Superior temporal gyrus (tissue), 1 donor: ENCODE data around the gene OXSM.

Experiments used
- DNase-seq: peaks from one replicate; pipeline ENCODE4 v3.0.0-alpha.2; 2016; ENCODE audit errors: extremely low spot score

Gene OXSM

DNA sequence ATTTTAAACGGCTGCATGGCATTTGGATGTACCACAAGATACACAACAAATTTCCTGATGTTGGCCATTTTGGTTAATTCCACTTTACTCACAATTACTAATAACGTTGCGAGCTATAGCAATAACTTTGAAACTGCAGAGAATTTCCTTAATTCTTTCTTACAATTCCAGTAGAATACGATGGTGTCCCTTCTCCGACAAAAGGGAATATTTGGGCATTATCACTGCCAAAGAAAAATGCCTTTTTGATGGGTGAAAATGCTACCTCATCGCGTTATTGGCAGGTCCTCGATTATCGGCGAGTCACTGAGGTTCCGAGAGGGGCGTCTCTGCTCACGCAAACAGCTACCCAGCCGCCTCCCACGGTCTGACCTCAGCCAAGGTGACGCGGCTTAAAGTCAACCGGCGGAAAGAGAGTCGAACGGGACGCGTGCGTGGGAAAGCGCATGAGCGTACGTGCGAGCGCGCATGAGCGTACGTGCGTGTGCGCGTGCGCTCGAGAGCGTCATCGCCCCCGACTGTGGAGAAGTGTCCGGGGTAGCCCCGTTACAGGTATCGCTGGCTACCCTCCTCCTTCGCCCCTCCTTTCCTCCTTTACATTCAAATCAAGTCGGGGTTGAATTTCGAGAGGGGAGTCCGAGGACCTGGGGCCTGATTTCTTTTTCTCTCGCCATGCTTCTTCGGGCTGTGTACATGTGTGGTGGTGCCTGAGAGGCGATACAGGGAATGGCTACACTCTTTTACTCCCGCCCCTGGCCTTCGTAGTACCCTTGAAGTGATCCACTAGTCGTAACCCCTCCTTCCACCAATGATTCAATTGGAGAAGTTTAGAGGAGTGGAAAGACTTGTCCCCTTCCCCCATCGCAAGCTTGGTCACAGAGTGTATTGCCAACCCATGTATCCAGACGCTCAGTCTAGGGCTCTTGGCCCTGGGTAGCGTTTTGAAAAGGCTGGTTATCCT lies at the start of gene OXSM:
TSS of gene OXSM (plus strand) at position 495 of the 961 bp plus-strand sequence. CDS start 931 bp downstream, outside the sequence.
- DNase-seq: peak; percentile 94

DNA sequence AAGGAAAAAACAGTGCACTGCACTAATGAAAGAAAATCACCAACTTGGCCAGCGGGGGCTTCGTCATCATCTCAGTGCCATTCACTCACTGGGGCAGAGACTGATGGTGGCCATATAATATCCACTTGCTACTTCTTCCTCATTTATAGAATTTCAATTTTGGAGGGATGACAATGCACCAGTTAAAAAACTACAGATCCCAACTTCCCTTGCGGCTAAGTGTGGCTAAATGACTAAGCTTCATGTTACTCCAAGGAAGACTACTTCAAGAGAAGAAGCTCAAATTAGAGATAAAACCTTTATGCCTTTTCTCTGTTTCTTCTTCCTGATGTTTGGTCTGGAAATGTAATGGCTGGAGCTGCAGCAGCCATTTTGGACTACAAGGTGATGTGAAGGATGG lies 45.4 kb upstream of the OXSM start:
- no peak for DNase-seq

DNA sequence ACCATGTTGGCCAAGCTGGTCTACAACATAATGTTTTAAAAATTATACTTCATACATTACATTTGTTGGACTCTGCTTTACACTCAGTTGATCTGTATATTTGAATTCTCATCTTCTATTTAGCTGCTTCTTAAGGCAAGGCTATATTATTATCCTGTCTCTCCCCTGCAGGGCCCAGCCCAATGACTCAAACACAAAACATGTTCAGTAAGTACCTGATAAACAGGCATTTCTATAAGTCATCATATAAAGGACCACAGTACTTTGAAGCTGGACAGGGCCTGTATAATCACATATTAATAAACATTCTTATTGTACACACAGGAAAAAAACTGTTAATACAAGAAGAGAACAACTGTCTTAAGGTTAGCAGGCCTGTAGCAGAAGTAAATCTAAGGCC lies 42.9 kb upstream of the OXSM start:
- DNase-seq: no peak

DNA sequence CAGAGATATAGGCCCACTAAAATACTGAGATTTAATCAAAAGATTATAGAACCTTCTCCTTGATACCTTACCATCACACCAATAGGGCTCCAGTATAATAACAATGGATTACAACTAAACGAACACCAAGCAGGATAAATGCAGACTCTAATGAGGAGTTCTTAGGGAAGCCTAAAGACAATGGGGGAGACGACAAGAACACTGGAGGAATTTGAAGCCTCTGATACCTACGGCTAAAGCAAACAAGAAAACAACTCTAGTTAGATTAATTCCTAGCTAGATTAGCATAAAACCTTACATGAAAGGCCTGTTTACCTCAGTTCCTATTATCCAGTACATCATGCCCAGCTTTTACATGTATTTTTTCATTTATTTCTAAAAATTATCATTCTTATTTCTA lies 41.7 kb upstream of the OXSM start:
- DNase-seq: no peak

GRCh38 chr3:25749031-25749581 lies 40.8 kb upstream of the OXSM start:
- no peak for DNase-seq

DNA sequence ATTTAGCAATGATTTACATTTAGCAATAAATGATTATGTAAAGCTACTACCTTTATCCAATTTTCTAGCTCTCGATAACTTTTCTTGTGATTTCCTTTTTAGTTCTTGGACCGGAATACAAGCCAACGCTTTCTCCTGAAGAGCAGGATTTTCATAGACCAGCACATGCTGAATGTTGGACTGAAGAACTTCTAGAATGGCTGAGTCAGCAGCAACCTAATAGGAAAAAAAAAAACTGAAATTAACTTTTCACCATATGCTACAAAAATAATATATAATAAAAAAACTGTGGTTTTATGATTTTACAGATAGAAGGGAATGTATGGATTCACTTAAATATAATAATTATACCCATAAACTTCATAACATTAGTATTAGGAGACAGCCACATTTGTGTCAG lies 38.8 kb upstream of the OXSM start:
- no peak for DNase-seq

GRCh38 chr3:25751725-25752124 lies 38.2 kb upstream of the OXSM start:
- DNase-seq: no peak

- no peak for DNase-seq
Measured at GRCh38 chr3:25768851-25769250, 21.0 kb upstream of the OXSM start.

- no peak for DNase-seq
Measured at GRCh38 chr3:25775936-25776335, 14.0 kb upstream of the OXSM start.

DNA sequence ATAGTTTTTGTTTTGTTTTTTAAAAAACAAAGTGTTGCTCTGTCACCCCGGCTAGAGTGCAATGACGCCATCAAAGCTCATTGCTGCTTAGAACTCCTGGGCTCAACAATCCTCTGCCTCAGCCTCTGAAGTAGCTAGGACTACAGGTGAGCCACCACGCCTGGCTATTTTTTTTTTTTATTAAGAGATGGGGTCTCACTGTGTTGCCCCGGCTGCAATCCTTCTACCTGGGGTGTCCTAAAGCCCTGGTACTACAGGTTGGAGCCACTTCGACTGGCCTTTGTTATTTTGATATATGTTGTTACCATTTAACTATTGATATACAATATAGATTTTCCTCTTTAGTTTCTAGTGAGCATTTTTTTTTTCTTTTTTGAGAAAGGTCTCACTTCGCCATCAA lies 9.3 kb upstream of the OXSM start:
- DNase-seq: no peak

DNA sequence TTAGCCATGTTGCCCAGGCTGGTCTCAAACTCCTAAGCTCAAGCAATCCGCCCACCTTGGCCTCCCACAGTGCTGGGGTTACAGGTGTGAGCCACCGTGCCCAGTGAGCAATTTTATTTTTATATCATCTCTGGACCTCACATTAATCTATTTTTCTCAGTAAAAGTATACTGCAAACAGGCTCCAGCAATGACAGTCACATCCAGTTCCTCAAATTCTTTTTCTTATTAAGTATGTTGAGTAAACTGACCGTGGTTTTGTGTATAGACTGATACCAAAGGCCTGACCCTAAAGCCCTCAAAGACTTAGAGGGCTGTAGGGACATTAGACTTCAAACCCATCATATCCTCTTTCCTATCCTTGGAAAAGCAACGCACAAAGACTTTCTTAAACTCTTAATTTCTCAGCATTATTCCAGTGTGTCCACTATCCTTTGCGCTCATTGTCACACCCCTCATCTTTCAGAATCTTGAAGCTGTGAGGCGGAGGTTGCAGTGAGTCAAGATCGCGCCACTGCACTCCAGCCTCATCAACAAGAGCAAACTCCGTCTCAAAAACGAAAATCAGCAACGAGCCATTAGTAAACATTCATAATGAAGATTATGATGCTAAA lies 8.6 kb upstream of the OXSM start:
- DNase-seq: no peak

- no peak for DNase-seq
Measured at GRCh38 chr3:25781758-25782594, 7.9 kb upstream of the OXSM start.

DNA sequence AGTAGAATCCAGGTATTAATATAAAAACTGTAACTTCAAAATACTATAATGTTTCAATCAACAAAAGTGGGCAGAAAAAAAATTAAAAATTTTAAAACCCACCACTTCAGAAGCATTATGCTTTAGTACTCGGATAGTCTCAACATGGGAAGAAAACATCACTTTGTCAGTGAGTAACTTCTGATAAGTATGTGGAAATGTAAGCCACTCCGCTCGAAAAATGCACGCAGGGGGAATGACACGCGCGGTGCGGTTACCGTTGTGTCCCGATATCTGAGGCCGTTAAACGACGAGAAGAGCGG lies 7.3 kb upstream of the OXSM start:
- peak; percentile 42 for DNase-seq

DNA sequence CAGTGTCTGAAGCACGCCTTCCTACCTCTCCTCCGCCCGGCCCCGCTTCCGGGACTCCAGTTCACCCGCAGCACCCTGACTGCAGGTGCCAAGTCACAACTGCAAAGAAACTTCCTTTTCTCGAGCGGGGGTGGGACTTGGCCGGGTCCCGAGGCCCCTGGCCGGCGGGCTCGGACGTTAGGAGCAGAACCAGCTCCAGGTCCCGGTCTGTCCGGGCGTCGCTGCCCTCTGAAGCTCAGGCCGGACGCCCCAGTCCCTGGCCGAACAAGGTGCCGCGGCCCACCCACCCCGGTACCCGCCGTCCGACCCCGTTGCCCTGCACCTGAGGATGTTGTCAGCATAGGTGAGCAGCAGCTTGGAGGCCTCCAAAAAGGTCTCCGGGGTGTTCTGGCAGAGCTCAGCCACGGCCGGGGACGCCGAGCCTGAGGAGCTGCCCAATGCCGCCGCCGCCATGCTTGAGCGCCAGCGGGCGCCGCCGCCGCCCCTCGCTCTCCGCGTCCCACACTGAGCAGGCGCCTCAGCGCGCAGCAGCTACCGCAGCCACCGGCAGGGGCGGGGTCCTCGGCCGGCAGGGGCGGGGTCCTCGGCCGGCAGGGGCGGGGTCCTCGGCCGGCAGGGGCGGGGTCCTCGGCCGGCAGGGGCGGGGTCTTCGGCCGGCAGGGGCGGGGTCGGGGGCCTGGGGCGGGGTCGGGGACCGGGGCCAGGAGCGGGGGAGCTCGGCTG lies 6.8 kb upstream of the OXSM start, which contains the start of gene NGLY1:
TSS of gene NGLY1 (minus strand) at position 506 of the 723 bp plus-strand sequence. CDS start at position 453, 53 bp downstream.
- DNase-seq: peak; percentile 74

DNA sequence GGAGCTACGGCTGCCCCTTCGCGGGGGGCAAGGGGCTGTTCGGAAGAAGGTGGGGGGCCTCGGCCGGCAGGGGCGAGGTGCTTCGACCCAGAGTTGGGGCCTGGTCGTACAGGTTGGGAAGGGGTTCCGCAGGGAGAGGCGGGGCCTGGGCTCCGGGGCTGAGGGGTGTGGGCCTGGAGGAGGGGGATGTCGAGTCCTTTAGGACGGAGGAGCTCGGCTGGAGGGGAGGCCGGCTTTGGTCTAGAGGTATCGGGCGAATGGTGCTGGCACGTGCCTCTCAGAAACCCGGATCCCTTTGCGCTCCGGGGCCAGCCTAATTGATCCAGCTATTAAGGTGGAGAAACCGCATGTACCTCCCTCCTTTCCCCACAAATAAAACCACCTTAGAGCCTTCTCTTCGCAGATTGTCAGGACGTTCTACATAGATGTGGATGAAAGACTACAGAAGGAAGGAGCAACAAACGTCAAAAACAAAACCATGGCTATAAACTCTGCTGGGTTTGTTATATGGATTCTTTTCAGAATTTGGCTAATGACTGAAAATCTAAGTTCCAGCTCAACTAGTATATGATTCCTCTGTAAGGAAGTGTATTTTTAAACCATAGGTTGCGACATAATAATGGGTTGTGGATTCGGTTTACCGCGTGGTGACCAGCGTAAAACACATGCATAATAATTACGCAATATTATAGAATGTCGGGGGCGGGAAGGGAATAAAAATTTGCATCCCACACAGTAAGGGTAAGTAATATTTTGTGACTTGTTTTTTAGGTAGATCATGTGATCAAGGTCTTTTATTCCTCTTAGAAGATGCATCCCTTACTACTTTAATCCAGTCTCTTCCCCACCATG lies 6.0 kb upstream of the OXSM start:
- DNase-seq: peak; percentile 58

GRCh38 chr3:25784971-25785370 lies 4.9 kb upstream of the OXSM start:
- DNase-seq: no peak

DNA sequence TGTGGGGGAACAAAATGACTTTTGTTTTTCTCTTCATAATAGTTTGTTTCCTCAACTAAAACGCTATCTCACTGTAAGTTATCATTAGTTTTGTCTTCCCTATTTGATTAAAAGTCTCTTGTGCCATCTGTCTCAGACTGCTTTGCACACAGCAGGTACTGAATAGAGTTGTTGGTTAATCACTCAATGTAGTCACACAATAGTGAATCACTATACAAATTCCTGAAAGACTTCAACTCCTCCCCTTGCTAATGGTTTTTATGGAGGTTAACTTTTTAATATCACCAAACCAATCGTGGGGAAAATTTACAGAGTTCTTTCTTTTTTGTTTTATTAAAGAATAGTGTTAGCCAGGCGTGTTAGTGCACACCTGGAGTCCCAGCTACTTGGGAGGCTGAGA lies 4.1 kb upstream of the OXSM start:
- DNase-seq: no peak

DNA sequence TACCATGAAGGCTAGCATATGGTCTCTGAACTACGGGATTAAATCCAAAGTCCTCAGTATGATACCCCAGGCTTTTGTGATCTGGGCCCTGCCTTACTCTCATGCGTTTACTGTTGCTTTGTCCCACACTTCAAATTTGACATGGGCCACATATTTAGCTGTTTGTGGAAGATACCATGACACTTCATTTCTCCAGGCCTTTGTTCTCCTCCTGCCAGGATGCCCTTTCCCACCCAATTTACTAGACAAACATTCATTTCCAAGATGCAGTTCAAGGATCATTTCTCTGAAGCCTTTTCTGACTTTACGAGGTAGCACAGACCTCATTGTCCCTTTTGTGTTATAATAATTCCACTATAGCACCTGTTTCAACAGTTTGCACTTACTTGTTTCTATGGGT lies 2.2 kb upstream of the OXSM start:
- DNase-seq: no peak

DNA sequence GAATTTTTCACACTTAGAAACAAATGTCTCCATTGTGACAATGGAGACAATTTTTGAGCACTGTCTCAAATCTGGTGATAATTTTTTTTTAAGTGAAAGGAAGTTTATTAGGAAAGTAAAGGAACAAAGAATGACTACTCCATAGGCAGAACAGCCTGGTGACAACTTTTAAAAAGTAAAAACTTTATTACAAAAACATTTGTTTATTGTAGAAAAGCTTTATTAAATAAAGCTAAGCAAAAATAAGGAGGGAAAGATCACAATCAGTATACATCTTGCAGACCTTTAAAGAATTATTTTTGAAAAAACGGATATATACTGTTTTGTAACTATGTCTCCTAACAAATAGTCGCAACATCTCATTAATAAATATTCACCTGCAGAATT lies 688 bp upstream of the OXSM start:
- no peak for DNase-seq

DNA sequence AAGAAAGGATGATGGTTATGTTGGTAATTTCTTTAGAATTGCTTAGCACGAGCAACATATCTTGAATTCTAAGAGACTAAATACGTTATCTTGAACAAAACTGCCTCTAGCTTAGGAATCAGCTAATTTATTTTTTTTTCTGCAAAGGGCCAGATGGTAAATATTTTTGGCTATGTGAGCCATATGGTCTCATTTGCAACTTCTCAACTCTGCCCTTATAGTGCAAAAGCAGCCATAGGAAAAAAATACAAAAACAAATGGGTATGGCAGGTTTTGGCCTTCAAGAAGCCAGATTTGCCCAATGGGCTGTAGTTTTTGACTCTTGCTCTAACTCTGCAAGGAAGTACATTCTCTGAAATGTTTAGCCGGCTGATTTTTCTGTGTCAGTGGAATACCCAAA lies 11.9 kb downstream of the OXSM start:
- no peak for DNase-seq
